PFSK-1 (cell line): ENCODE data around the gene DNAJC5G.

Experiments used
- FOXP2 ChIP-seq: optimal IDR thresholded peaks from 2 replicates; pipeline ENCODE3; 2011; ENCODE audit warnings: borderline replicate concordance, control low read depth, inconsistent platforms; ENCODE audit not compliant: insufficient read depth; ENCODE audit errors: extremely low read length, extremely low read depth
- POLR2AphosphoS5 ChIP-seq: IDR thresholded peaks from 2 replicates; pipeline ENCODE4 v1.6.1; 2012; ENCODE audit warnings: low read depth, mild to moderate bottlenecking, control low read depth, low read length, moderate library complexity
- SIN3A ChIP-seq: IDR thresholded peaks from 2 replicates; pipeline ENCODE4 v1.6.1; 2012; ENCODE audit warnings: mild to moderate bottlenecking, low read length, moderate library complexity, borderline replicate concordance; ENCODE audit not compliant: insufficient read depth
- TAF1 ChIP-seq: IDR thresholded peaks from 2 replicates; pipeline ENCODE4 v1.6.1; 2012; ENCODE audit warnings: low read length, control low read depth, borderline replicate concordance; ENCODE audit not compliant: insufficient read depth
- TF ChIP-seq, protein P1 (sequence below), 2 experiments: IDR thresholded peaks; 2 replicates each; pipeline versions ENCODE4 v1.6.1 to v1.8.0; 2011 to 2012; ENCODE audit warnings: low read depth in 2 of 2, low read length in 2 of 2, control low read depth in 1 of 2, inconsistent platforms in 1 of 2, mild to moderate bottlenecking in 1 of 2, moderate library complexity in 1 of 2; ENCODE audit not compliant: insufficient read depth in 1 of 2

DNAJC5G gene

DNA sequence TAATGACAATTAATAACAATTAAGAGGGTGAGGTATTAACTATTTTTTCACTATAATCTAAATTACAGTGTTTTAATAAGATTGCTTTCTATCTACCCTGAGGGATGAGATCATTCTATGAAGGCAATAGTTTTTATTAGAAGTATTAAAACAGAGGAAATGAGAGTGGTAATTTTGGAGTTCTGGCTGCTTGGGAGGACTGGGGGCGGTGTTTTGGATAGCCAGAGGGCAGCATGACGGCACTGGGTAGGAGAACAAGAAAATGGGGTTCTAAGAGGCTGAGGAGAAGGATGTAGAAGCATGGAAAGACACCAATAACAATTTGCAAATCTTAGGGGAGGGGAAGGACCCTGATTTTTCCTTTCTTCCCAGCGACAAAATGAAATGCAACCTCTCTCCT, 5.1 kb upstream of the DNAJC5G start:
- TF ChIP-seq, protein P1, sequence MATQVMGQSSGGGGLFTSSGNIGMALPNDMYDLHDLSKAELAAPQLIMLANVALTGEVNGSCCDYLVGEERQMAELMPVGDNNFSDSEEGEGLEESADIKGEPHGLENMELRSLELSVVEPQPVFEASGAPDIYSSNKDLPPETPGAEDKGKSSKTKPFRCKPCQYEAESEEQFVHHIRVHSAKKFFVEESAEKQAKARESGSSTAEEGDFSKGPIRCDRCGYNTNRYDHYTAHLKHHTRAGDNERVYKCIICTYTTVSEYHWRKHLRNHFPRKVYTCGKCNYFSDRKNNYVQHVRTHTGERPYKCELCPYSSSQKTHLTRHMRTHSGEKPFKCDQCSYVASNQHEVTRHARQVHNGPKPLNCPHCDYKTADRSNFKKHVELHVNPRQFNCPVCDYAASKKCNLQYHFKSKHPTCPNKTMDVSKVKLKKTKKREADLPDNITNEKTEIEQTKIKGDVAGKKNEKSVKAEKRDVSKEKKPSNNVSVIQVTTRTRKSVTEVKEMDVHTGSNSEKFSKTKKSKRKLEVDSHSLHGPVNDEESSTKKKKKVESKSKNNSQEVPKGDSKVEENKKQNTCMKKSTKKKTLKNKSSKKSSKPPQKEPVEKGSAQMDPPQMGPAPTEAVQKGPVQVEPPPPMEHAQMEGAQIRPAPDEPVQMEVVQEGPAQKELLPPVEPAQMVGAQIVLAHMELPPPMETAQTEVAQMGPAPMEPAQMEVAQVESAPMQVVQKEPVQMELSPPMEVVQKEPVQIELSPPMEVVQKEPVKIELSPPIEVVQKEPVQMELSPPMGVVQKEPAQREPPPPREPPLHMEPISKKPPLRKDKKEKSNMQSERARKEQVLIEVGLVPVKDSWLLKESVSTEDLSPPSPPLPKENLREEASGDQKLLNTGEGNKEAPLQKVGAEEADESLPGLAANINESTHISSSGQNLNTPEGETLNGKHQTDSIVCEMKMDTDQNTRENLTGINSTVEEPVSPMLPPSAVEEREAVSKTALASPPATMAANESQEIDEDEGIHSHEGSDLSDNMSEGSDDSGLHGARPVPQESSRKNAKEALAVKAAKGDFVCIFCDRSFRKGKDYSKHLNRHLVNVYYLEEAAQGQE (IDR thresholded peaks at IDR 0.05; ENCODE audit: insufficient read depth in 1 of 2, low read depth in 2 of 2, low read length in 2 of 2), result no peak
- TF ChIP-seq SIN3A, result no peak
- no peak for TF ChIP-seq FOXP2
- TF ChIP-seq TAF1, result no peak
- no peak for TF ChIP-seq POLR2AphosphoS5

- TF ChIP-seq SIN3A (no peak), FOXP2 (no peak), POLR2AphosphoS5 (no peak)
Measured at GRCh38 chr2:27270670-27271069, 4.6 kb upstream of the DNAJC5G start.

GRCh38 chr2:27271631-27272340, 3.4 kb upstream of the DNAJC5G start:
- no peak for TF ChIP-seq POLR2AphosphoS5
- TF ChIP-seq, protein P1 (IDR thresholded peaks at IDR 0.05; ENCODE audit: insufficient read depth in 1 of 2, low read depth in 2 of 2, low read length in 2 of 2), result no peak

DNA sequence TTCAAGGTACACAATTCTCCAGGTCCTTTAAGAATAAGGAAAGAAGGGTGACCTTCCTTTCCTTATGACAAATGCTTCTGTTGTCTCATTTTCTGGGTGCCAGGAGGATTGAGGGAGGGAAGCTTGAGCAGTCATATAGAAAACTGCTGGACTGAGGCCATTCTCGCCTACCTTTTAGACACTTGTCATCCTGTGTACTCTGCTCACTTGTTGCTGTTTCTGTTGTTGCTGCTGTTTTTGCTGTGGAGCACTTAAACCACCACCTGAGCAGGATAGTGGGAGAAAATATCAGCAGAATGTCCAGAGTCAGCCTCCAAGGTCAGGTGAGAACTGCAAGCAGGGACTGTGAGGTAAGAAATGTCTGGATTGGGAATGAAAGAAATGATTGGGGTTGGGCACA, 2.8 kb downstream of the DNAJC5G start:
- TF ChIP-seq POLR2AphosphoS5 (no peak), TAF1 (no peak), FOXP2 (no peak), SIN3A (no peak)
- TF ChIP-seq, protein P1 (IDR thresholded peaks at IDR 0.05; ENCODE audit: insufficient read depth in 1 of 2, low read depth in 2 of 2, low read length in 2 of 2), result no peak

- TF ChIP-seq SIN3A (no peak), TAF1 (no peak), POLR2AphosphoS5 (no peak)
- TF ChIP-seq, protein P1 (IDR thresholded peaks at IDR 0.05; ENCODE audit: insufficient read depth in 1 of 2, low read depth in 2 of 2, low read length in 2 of 2), result no peak
Measured at GRCh38 chr2:27280826-27281225, 5.6 kb downstream of the DNAJC5G start.
